ENCODE measurements around the gene SLC44A3.

DNA sequence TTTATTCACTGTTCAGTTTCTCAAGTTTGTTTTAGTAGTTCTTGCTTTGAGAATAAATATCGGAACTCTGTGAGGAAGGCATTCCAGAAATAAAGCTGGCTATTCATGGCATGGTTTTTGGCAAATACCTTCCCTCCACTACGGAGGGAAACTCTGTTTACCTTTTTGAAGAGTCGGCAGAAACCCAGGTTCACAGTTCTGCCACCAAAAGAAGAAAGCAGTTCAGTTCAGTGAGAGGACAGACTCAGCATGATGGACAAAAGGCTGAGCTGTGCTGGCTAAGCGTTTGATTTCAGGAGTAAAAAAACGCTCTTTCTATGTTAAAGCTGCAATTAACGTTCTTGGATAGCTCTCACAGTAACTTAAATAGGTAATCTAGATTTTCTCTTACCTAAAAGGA is 64.3 kb downstream of the SLC44A3 start:
- TF ChIP-seq, protein P1, sequence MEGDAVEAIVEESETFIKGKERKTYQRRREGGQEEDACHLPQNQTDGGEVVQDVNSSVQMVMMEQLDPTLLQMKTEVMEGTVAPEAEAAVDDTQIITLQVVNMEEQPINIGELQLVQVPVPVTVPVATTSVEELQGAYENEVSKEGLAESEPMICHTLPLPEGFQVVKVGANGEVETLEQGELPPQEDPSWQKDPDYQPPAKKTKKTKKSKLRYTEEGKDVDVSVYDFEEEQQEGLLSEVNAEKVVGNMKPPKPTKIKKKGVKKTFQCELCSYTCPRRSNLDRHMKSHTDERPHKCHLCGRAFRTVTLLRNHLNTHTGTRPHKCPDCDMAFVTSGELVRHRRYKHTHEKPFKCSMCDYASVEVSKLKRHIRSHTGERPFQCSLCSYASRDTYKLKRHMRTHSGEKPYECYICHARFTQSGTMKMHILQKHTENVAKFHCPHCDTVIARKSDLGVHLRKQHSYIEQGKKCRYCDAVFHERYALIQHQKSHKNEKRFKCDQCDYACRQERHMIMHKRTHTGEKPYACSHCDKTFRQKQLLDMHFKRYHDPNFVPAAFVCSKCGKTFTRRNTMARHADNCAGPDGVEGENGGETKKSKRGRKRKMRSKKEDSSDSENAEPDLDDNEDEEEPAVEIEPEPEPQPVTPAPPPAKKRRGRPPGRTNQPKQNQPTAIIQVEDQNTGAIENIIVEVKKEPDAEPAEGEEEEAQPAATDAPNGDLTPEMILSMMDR (IDR thresholded peaks at IDR 0.05): no peak
- TF ChIP-seq EZH2 (IDR thresholded peaks at IDR 0.05) (no peak), EZH2phosphoT487 (IDR thresholded peaks at IDR 0.05) (no peak)

All from neural progenitor cell (in vitro differentiated cells).